OCI-LY1 (cell line): Measurements from ENCODE around the gene TMEM131.
"Not testable (repeated sequence)": the region's sequence is repeated elsewhere in the genome, so short reads cannot be mapped to it uniquely, and the experiment has no call there.

Source experiments
- H2AFZ ChIP-seq: fragments of 200-600 bp; sonication (generic), shearing (Covaris generic); 2 replicates; pipeline ENCODE4 v1.6.0; 2014; ENCODE audit warnings: antibody characterized with exemption, mild to moderate bottlenecking, low read length
- H3F3A ChIP-seq: fragments of 200-600 bp; sonication (generic), shearing (Covaris generic); 2 replicates; pipeline ENCODE4 v1.6.0; 2014; ENCODE audit warnings: mild to moderate bottlenecking, antibody characterized with exemption, low read length, moderate library complexity; ENCODE audit not compliant: insufficient read depth
- H3K27ac ChIP-seq: fragments of 200-600 bp; sonication (generic); 2 replicates; pipeline ENCODE4 v1.5.1; 2014; ENCODE audit warnings: low read length, mixed run types, mild to moderate bottlenecking, low read depth; ENCODE audit not compliant: poor library complexity, severe bottlenecking
- H3K27me3 ChIP-seq: fragments of 200-600 bp; sonication (generic); 2 replicates; pipeline ENCODE4 v1.6.0; 2014; ENCODE audit warnings: antibody characterized with exemption, mild to moderate bottlenecking, low read length, moderate library complexity; ENCODE audit not compliant: insufficient read depth
- H3K36me3 ChIP-seq: fragments of 200-600 bp; sonication (generic); 2 replicates; pipeline ENCODE4 v1.6.1; 2014; ENCODE audit warnings: mild to moderate bottlenecking, antibody characterized with exemption, low read length, moderate library complexity, mixed read lengths; ENCODE audit not compliant: insufficient read depth
- H3K4me1 ChIP-seq: fragments of 200-600 bp; sonication (generic); 2 replicates; pipeline ENCODE4 v1.5.1; 2014; ENCODE audit warnings: mild to moderate bottlenecking, low read length, moderate library complexity; ENCODE audit not compliant: insufficient read depth, severe bottlenecking
- H3K4me2 ChIP-seq: fragments of 200-600 bp; sonication (generic), shearing (Covaris generic); 2 replicates; pipeline ENCODE4 v1.6.1; 2014; ENCODE audit warnings: low read length
- H3K4me3 ChIP-seq: fragments of 200-600 bp; sonication (generic); 2 replicates; pipeline ENCODE4 v1.5.1; 2014; ENCODE audit warnings: low read length, low read depth, mild to moderate bottlenecking, mixed read lengths; ENCODE audit not compliant: poor library complexity, severe bottlenecking
- H3K79me2 ChIP-seq: fragments of 200-600 bp; shearing (Covaris generic); 2 replicates; pipeline ENCODE4 v1.6.1; 2016; ENCODE audit warnings: mixed run types, low read length, mixed read lengths; ENCODE audit not compliant: insufficient read depth
- H3K9ac ChIP-seq: fragments of 200-600 bp; sonication (generic), shearing (Covaris generic); 2 replicates; pipeline ENCODE4 v1.6.1; 2014; ENCODE audit warnings: mild to moderate bottlenecking, low read length, mixed read lengths
- H3K9me2 ChIP-seq: fragments of 200-600 bp; sonication (generic), shearing (Covaris generic); 2 replicates; pipeline ENCODE4 v1.6.1; 2014; ENCODE audit warnings: low read depth, mild to moderate bottlenecking, low read length, mixed read lengths
- H3K9me3 ChIP-seq: fragments of 200-600 bp; shearing (Covaris generic); 2 replicates; pipeline ENCODE4 v1.6.1; 2014; ENCODE audit warnings: low read length, mixed read lengths
- H4K20me1 ChIP-seq: fragments of 200-600 bp; sonication (generic), shearing (Covaris generic); 2 replicates; pipeline ENCODE4 v1.6.0; 2016; ENCODE audit warnings: mild to moderate bottlenecking, low read length; ENCODE audit not compliant: insufficient read depth
- EZH2 ChIP-seq: fragments of 200-600 bp; sonication (generic), shearing (Covaris generic); IDR thresholded peaks from 2 replicates; pipeline ENCODE4 v1.8.0; 2017; ENCODE audit warnings: borderline replicate concordance, mixed run types, mild to moderate bottlenecking, antibody characterized with exemption, low read length, moderate library complexity, mixed read lengths
- TF ChIP-seq, protein P1 (sequence below): fragments of 200-600 bp; sonication (generic), shearing (Covaris generic); IDR thresholded peaks from 2 replicates; pipeline ENCODE4 v1.5.1; 2017; ENCODE audit warnings: mild to moderate bottlenecking, antibody characterized with exemption, low read length, moderate library complexity, mixed read lengths

TMEM131 gene

DNA sequence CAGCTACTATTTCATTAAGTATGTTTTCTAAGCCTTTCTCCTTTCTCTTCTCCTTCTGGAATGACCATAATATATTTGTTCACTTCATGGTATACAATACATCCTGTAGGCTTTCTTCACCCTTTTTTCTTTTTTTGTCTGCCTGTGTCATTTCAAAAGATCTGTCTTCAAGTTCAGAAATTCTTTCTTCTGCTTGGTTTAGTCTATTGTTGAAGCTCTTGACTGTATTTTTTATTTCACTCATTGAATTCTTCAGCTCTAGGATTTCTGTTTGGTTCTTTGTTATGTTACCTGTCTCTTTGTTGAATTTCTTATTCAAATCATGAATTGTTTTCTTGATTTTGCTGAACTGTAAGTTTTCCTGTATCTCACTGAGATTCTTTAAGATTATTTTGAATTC lies 109.9 kb downstream of the TMEM131 start:
- H3K27ac ChIP-seq: no peak overlapping the region
- no peaks in the 10 kb centered on the region for H3K4me1 ChIP-seq
- H3K4me2 ChIP-seq: no peak overlapping the region
- no peak overlapping the region for H2AFZ ChIP-seq
- no peaks in the 10 kb centered on the region for H3K79me2 ChIP-seq
- H3K9me2 ChIP-seq: no peaks in the 10 kb centered on the region
- H3K9ac ChIP-seq: no peak overlapping the region
- no peaks in the 10 kb centered on the region for H4K20me1 ChIP-seq
- H3K27me3 ChIP-seq: no peaks in the 10 kb centered on the region
- H3K9me3 ChIP-seq: peaks cover 14% of the 10 kb centered on the region; the same call in 1 of the 2 replicates
- no peak overlapping the region for H3K4me3 ChIP-seq
- H3F3A ChIP-seq: no peaks in the 10 kb centered on the region
- TF ChIP-seq EZH2: no peak
- TF ChIP-seq, protein P1, sequence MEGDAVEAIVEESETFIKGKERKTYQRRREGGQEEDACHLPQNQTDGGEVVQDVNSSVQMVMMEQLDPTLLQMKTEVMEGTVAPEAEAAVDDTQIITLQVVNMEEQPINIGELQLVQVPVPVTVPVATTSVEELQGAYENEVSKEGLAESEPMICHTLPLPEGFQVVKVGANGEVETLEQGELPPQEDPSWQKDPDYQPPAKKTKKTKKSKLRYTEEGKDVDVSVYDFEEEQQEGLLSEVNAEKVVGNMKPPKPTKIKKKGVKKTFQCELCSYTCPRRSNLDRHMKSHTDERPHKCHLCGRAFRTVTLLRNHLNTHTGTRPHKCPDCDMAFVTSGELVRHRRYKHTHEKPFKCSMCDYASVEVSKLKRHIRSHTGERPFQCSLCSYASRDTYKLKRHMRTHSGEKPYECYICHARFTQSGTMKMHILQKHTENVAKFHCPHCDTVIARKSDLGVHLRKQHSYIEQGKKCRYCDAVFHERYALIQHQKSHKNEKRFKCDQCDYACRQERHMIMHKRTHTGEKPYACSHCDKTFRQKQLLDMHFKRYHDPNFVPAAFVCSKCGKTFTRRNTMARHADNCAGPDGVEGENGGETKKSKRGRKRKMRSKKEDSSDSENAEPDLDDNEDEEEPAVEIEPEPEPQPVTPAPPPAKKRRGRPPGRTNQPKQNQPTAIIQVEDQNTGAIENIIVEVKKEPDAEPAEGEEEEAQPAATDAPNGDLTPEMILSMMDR: no peak
- peaks cover 30% of the 10 kb centered on the region for H3K36me3 ChIP-seq

DNA sequence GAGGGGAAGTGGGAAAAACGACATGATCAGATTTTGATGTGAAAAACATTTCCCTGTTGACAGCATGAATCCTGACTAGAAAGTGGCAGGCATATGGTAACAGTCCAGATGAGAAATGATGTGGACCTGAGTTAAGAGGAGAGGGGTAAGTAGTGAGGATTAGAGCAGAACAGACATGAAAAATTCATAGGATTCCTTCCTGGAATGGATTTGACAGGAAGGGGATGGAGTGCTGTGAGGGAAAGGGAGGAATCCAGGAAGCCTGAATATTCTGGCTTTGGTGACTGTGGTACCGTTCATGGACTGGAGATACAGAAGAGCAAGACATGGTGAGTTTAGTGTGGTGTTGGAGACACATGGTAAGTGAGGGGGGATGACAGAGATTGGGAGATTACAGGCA lies 115.4 kb downstream of the TMEM131 start:
- TF ChIP-seq, protein P1: no peak
- TF ChIP-seq EZH2: no peak
- peaks cover 3% of the 10 kb centered on the region for H3K9me3 ChIP-seq
- H2AFZ ChIP-seq: no peak overlapping the region
- H3K4me1 ChIP-seq: no peaks in the 10 kb centered on the region
- no peaks in the 10 kb centered on the region for H4K20me1 ChIP-seq
- no peaks in the 10 kb centered on the region for H3K27me3 ChIP-seq
- no peak overlapping the region for H3K27ac ChIP-seq
- no peak overlapping the region for H3K4me3 ChIP-seq
- no peak overlapping the region for H3K9ac ChIP-seq
- no peaks in the 10 kb centered on the region for H3K79me2 ChIP-seq
- H3K36me3 ChIP-seq: no peaks in the 10 kb centered on the region; the same call in 1 of the 2 replicates
- no peaks in the 10 kb centered on the region for H3K9me2 ChIP-seq
- no peak overlapping the region for H3K4me2 ChIP-seq
- H3F3A ChIP-seq: no peaks in the 10 kb centered on the region

DNA sequence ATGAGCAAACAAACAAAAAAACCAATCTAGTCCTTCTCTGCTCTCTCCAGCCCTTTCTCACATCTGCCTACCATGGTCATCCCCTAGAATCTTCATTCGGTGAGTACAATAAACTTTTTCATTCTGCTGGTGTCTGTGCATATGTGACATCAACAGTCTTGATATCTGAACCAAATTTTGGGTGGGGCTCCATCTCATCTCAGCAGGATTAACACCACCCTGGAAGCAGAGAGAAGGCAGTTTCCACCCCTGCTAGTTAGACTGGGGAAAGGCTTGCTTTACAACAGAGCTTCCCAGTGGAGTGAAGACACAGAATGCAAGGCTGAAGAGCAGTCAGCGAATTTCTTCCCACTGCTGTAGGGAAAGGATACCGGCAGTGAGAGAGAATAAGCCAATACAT lies 116.9 kb downstream of the TMEM131 start:
- H4K20me1 ChIP-seq: no peaks in the 10 kb centered on the region
- H2AFZ ChIP-seq: no peak overlapping the region
- H3F3A ChIP-seq: no peaks in the 10 kb centered on the region
- TF ChIP-seq, protein P1: no peak
- TF ChIP-seq EZH2: no peak
- no peak overlapping the region for H3K9ac ChIP-seq
- H3K9me3 ChIP-seq: no peaks in the 10 kb centered on the region; the same call in 1 of the 2 replicates
- H3K4me3 ChIP-seq: no peak overlapping the region
- no peaks in the 10 kb centered on the region for H3K27me3 ChIP-seq
- no peaks in the 10 kb centered on the region for H3K4me1 ChIP-seq
- no peaks in the 10 kb centered on the region; the same call in 1 of the 2 replicates for H3K36me3 ChIP-seq
- no peaks in the 10 kb centered on the region for H3K9me2 ChIP-seq
- H3K27ac ChIP-seq: no peak overlapping the region
- H3K79me2 ChIP-seq: no peaks in the 10 kb centered on the region
- no peak overlapping the region for H3K4me2 ChIP-seq

DNA sequence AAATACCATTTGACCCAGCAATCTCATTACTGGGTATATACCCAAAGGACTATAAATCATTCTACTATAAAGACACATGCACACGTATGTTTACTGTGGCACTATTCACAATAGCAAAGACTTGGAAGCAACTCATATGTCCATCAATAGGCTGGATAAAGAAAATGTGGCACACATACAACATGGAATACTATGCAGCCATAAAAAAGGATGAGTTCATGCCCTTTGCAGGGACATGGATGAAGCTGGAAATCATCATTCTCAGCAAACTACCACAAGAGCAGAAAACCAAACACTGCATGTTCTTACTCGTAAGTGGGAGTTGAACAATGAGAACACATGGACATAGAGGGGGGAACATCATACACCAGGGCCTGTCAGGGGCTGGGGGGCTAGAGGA lies 117.4 kb downstream of the TMEM131 start:
- H3K9ac ChIP-seq, H3K27ac ChIP-seq, H3F3A ChIP-seq, H3K4me2 ChIP-seq, H3K27me3 ChIP-seq, H3K4me1 ChIP-seq, H3K9me3 ChIP-seq, H3K4me3 ChIP-seq, H3K9me2 ChIP-seq, H3K36me3 ChIP-seq, H2AFZ ChIP-seq, H3K79me2 ChIP-seq, H4K20me1 ChIP-seq: not testable (repeated sequence)
